NCI-H2081 treated with DMSO at 0.1 percent for 48 hours (cell line): Measurements from ENCODE around the gene NELFA.
"Not testable (repeated sequence)": the region's sequence is repeated elsewhere in the genome, so short reads cannot be mapped to it uniquely, and the experiment has no call there.

ENCODE experiments used
- DNase-seq: peaks from one replicate; lab custom pipeline; 2025; lab: John Stamatoyannopoulos, UW

Gene NELFA

GRCh38 chr4:1993718-1994516, 14.9 kb downstream of the NELFA start:
- DNase-seq: not testable (repeated sequence)

GRCh38 chr4:1993169-1993516, 15.6 kb downstream of the NELFA start:
- no peak for DNase-seq

GRCh38 chr4:1992468-1993168, 16.2 kb downstream of the NELFA start:
- DNase-seq: no peak

- no peak for DNase-seq
Observed at GRCh38 chr4:1991596-1992434, 17.0 kb downstream of the NELFA start.

GRCh38 chr4:1991087-1991486, 17.7 kb downstream of the NELFA start:
- no peak for DNase-seq

- no peak for DNase-seq
Observed at GRCh38 chr4:1990676-1991075, 18.1 kb downstream of the NELFA start.

GRCh38 chr4:1990348-1990645, 18.5 kb downstream of the NELFA start:
- no peak for DNase-seq

GRCh38 chr4:1989533-1990347, 19.0 kb downstream of the NELFA start:
- DNase-seq: no peak

- no peak for DNase-seq
Observed at GRCh38 chr4:1988327-1988724, 20.4 kb downstream of the NELFA start.

GRCh38 chr4:1987721-1988326, 20.9 kb downstream of the NELFA start:
- no peak for DNase-seq

GRCh38 chr4:1987296-1987695, 21.5 kb downstream of the NELFA start:
- DNase-seq: no peak

- DNase-seq: no peak
Observed at GRCh38 chr4:1986578-1987210, 22.1 kb downstream of the NELFA start.

GRCh38 chr4:1985780-1986577, 22.8 kb downstream of the NELFA start:
- DNase-seq: no peak

GRCh38 chr4:1985294-1985693, 23.5 kb downstream of the NELFA start:
- no peak for DNase-seq

- DNase-seq: no peak
Observed at GRCh38 chr4:1984406-1985191, 24.2 kb downstream of the NELFA start.

- DNase-seq: no peak
Observed at GRCh38 chr4:1983846-1984405, 24.8 kb downstream of the NELFA start.

GRCh38 chr4:1983053-1983845, 25.5 kb downstream of the NELFA start:
- DNase-seq: no peak
